WTC11 (cell line): Measurements from ENCODE around the gene ZNF212. TPM values are rescaled to one million over a fixed set of nuclear protein-coding genes. Genes with fewer than 3 reads are reported as not detected.

Experiments
- ATAC-seq: fragments of 200-7000 bp; cut with Tn5 transposase; 2 replicates; pipeline ENCODE4 v1.10.0; 2021; ENCODE audit warnings: mild to moderate bottlenecking, moderate library complexity
- CTCF ChIA-PET: fragments of 300-600 bp; sonication (Branson Sonifier 250); formaldehyde crosslinking; loops from one replicate; lab custom pipeline; 2021; ENCODE audit warnings: antibody characterized with exemption; lab: Charles Lee
- POLR2A ChIA-PET: fragments of 350-600 bp; sonication (Branson Sonifier 250); formaldehyde crosslinking; loops from one replicate; lab custom pipeline; 2021; ENCODE audit warnings: antibody characterized with exemption; lab: Charles Lee
- DNase-seq: peaks from one replicate; pipeline ENCODE4 v3.0.0; 2021; ENCODE audit warnings: low spot score
- H3K27ac Mint-ChIP-seq: 2 replicates; pipeline ENCODE4 v1.8.0; 2021; ENCODE audit warnings: mixed read lengths
- H3K27me3 Mint-ChIP-seq: 2 replicates; pipeline ENCODE4 v1.8.0; 2021; ENCODE audit warnings: low read depth, mild to moderate bottlenecking, moderate library complexity, mixed read lengths
- H3K36me3 Mint-ChIP-seq: 2 replicates; pipeline ENCODE4 v1.8.0; 2021; ENCODE audit warnings: mixed read lengths
- H3K4me1 Mint-ChIP-seq: 2 replicates; pipeline ENCODE4 v1.8.0; 2022; ENCODE audit warnings: mixed read lengths
- H3K4me3 Mint-ChIP-seq: 2 replicates; pipeline ENCODE4 v1.8.0; 2021; ENCODE audit warnings: mild to moderate bottlenecking, moderate library complexity, mixed read lengths
- H3K9me3 Mint-ChIP-seq: 2 replicates; pipeline ENCODE4 v1.8.0; 2021; ENCODE audit warnings: mixed read lengths
- CBFB ChIP-seq: sonication (generic); formaldehyde crosslinking; IDR thresholded peaks from 2 replicates; pipeline ENCODE4 v1.8.1; 2022; ENCODE audit warnings: mild to moderate bottlenecking, low read depth, missing genetic modification reagents
- CREB1 ChIP-seq: sonication (generic); formaldehyde crosslinking; IDR thresholded peaks from 2 replicates; pipeline ENCODE4 v1.8.0; 2023; ENCODE audit warnings: mild to moderate bottlenecking, missing genetic modification reagents
- ESRRA ChIP-seq: sonication (generic); formaldehyde crosslinking; IDR thresholded peaks from 2 replicates; pipeline ENCODE4 v1.8.1; 2022; ENCODE audit warnings: mild to moderate bottlenecking, missing genetic modification reagents, borderline replicate concordance
- GRHL2 ChIP-seq: fragments of 250-450 bp; sonication (Bioruptor Pico); IDR thresholded peaks from 2 replicates; pipeline ENCODE4 v1.8.0; 2022; ENCODE audit warnings: mild to moderate bottlenecking, moderate library complexity; ENCODE audit not compliant: insufficient replicate concordance, severe bottlenecking
- GTF2I ChIP-seq: fragments of 250-450 bp; sonication (Bioruptor Pico); conservative IDR thresholded peaks from 2 replicates; pipeline ENCODE4 v1.4.0; 2021; ENCODE audit warnings: mild to moderate bottlenecking
- MLX ChIP-seq: sonication (generic); formaldehyde crosslinking; IDR thresholded peaks from 2 replicates; pipeline ENCODE4 v1.8.1; 2023; ENCODE audit warnings: mild to moderate bottlenecking, missing genetic modification reagents, moderate library complexity
- MXD4 ChIP-seq: fragments of 250-450 bp; sonication (Bioruptor Pico); IDR thresholded peaks from 2 replicates; pipeline ENCODE4 v1.8.0; 2021; ENCODE audit warnings: mild to moderate bottlenecking, moderate library complexity, borderline replicate concordance
- PRRX2 ChIP-seq: fragments of 250-450 bp; sonication (Bioruptor Pico); IDR thresholded peaks from 2 replicates; pipeline ENCODE4 v1.8.0; 2021; ENCODE audit warnings: mild to moderate bottlenecking
- TCF7 ChIP-seq: sonication (generic); formaldehyde crosslinking; IDR thresholded peaks from 2 replicates; pipeline ENCODE4 v1.8.0; 2022; ENCODE audit warnings: mild to moderate bottlenecking, low read depth, missing genetic modification reagents, moderate library complexity
- TP53 ChIP-seq: sonication (generic); formaldehyde crosslinking; IDR thresholded peaks from 2 replicates; pipeline ENCODE4 v1.8.1; 2023; ENCODE audit warnings: mild to moderate bottlenecking, missing genetic modification reagents
- USF1 ChIP-seq: sonication (generic); formaldehyde crosslinking; IDR thresholded peaks from 2 replicates; pipeline ENCODE4 v1.8.0; 2022; ENCODE audit warnings: mild to moderate bottlenecking, missing genetic modification reagents
- ZBTB43 ChIP-seq: sonication (generic); formaldehyde crosslinking; IDR thresholded peaks from 2 replicates; pipeline ENCODE4 v1.8.1; 2023; ENCODE audit warnings: mild to moderate bottlenecking, missing genetic modification reagents
- ZNF121 ChIP-seq: sonication (generic); formaldehyde crosslinking; IDR thresholded peaks from 2 replicates; pipeline ENCODE4 v1.8.0; 2023; ENCODE audit warnings: missing genetic modification reagents
- ZNF138 ChIP-seq: sonication (generic); formaldehyde crosslinking; conservative IDR thresholded peaks from 2 replicates; pipeline ENCODE4 v1.8.1; 2022; ENCODE audit warnings: mild to moderate bottlenecking, moderate library complexity, missing genetic modification reagents
- ZNF396 ChIP-seq: fragments of 250-450 bp; sonication (Bioruptor Pico); IDR thresholded peaks from 2 replicates; pipeline ENCODE4 v1.8.0; 2021; ENCODE audit warnings: mild to moderate bottlenecking, moderate library complexity, borderline replicate concordance
- total RNA-seq: library from RNA; stranded (reverse); gene quantifications from 3 replicates; pipeline ENCODE4 v1.2.3, GENCODE V29; 2021
- TF ChIP-seq, protein P1 (sequence below): fragments of 250-450 bp; sonication (Bioruptor Pico); conservative IDR thresholded peaks from 2 replicates; pipeline ENCODE4 v1.9.0; 2021; ENCODE audit warnings: mild to moderate bottlenecking
- TF ChIP-seq, protein P2 (sequence below): sonication (generic); formaldehyde crosslinking; conservative IDR thresholded peaks from 2 replicates; pipeline ENCODE4 v1.8.1; 2022; ENCODE audit warnings: mild to moderate bottlenecking, missing genetic modification reagents
- TF ChIP-seq, protein P3 (sequence below): sonication (generic); formaldehyde crosslinking; IDR thresholded peaks from 2 replicates; pipeline ENCODE4 v1.8.0; 2023; ENCODE audit warnings: mild to moderate bottlenecking, missing genetic modification reagents

Gene ZNF212
- total RNA-seq, 1 experiment from 2014 or later, result 23.0 TPM

DNA sequence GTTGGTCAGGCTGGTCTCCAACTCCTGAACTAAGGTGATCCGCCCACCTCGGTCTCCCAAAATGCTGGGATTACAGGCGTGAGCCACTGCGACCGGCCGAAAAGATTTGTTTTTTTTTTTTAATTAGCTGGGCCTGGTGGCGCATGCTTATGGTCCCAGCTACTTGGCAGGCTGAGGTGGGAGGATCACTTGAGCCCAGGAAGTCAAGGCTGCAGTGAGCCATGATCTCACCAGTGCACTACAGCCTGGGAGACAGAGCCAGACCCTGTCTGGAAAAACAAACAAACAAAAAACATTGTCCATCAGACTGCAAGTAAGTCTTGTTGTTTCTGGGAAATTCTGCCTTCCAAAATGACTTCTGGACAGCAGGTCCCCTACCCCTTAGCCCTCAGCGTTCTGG is 16.3 kb upstream of the ZNF212 start (continued):
- TF ChIP-seq, protein P1, sequence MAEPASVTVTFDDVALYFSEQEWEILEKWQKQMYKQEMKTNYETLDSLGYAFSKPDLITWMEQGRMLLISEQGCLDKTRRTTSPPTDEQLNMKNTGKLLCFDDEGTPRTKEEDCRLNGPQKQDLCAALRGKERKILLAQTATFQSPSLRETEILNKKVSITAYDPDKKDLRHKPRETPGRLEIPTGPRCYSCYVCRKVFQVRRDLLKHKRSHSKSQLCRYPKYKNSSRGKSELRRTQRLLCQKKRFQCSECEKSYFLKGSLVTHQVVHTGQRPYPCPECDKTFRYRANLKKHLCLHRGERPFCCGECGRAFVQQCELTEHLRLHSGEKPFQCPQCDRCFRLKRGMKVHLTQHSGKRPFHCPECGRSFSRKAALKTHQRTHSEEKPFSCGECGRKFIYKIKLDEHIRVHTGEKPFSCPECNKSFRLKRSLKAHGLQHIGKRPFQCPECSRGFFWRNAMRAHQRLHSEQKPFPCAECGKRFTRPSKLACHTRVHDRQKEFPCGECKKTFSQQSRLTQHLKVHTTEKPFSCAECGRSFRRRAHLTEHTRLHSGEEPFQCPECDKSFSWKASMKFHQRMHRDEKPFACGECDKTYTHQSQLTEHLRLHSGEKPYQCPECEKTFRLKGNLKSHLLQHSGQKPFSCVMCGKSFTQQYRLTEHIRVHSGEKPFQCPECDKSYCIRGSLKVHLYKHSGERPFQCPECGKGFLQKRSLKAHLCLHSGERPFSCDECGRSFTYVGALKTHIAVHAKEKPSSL (CRISPR knock-in tag), result no peak
- TF ChIP-seq ZNF396, result no peak

- ATAC-seq (no peak), DNase-seq (no peak)
- no peak overlapping the region for H3K4me3 Mint-ChIP-seq
- H3K9me3 Mint-ChIP-seq, result no peaks in the 10 kb centered on the region
- H3K27ac Mint-ChIP-seq, result no peak overlapping the region
- POLR2A ChIA-PET, result no interaction called here
- CTCF ChIA-PET, result no interaction called here
- H3K4me1 Mint-ChIP-seq, result peaks cover 5% of the 10 kb centered on the region
- TF ChIP-seq TCF7 (CRISPR knock-in tag), result no peak
- TF ChIP-seq MXD4, result no peak
- TF ChIP-seq GTF2I, result no peak
- TF ChIP-seq GRHL2 (CRISPR knock-in tag), result no peak
- TF ChIP-seq MLX, result no peak
- no peak for TF ChIP-seq TP53 (CRISPR knock-in tag)
- TF ChIP-seq, all 79 proteins: peak for 0
- H3K27me3 Mint-ChIP-seq, result no peaks in the 10 kb centered on the region
- peaks cover 31% of the 10 kb centered on the region for H3K36me3 Mint-ChIP-seq
Observed at GRCh38 chr7:149223761-149224160, 15.7 kb upstream of the ZNF212 start.

DNA sequence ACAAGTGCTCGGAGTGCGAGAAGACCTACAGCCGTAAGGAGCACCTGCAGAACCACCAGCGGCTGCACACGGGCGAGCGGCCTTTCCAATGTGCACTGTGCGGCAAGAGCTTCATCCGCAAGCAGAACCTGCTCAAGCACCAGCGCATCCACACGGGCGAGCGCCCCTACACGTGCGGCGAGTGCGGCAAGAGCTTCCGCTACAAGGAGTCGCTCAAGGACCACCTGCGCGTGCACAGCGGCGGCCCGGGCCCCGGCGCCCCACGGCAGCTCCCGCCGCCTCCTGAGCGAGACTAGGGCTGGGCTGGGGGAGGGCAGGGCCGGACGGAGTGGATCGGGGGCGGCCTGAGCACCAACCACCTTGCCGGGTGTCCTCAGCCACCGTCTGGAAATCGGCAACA is 15.1 kb upstream of the ZNF212 start:
- no peak overlapping the region for H3K27ac Mint-ChIP-seq
- CTCF ChIA-PET, result no interaction called here
- H3K9me3 Mint-ChIP-seq, result no peaks in the 10 kb centered on the region
- H3K4me1 Mint-ChIP-seq, result no peaks in the 10 kb centered on the region; the same call in 1 of the 2 replicates
- DNase-seq (no peak), ATAC-seq (no peak)
- TF ChIP-seq PRRX2 (CRISPR knock-in tag), result no peak
- no peak for TF ChIP-seq ZBTB43 (CRISPR knock-in tag)
- TF ChIP-seq ZNF121 (CRISPR knock-in tag), result no peak
- no peak for TF ChIP-seq ESRRA (CRISPR knock-in tag)
- TF ChIP-seq USF1 (CRISPR knock-in tag), result no peak
- TF ChIP-seq, protein P2, sequence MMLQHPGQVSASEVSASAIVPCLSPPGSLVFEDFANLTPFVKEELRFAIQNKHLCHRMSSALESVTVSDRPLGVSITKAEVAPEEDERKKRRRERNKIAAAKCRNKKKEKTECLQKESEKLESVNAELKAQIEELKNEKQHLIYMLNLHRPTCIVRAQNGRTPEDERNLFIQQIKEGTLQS (CRISPR knock-in tag), result no peak
- POLR2A ChIA-PET, result no interaction called here
- H3K36me3 Mint-ChIP-seq, result peaks cover 26% of the 10 kb centered on the region
- no peaks in the 10 kb centered on the region for H3K27me3 Mint-ChIP-seq
- no peak overlapping the region for H3K4me3 Mint-ChIP-seq

- Mint-ChIP-seq H3K27me3 (no peaks in the 10 kb centered on the region; the same call in 1 of the 2 replicates), H3K4me1 (no peaks in the 10 kb centered on the region), H3K36me3 (peaks cover 19% of the 10 kb centered on the region), H3K27ac (no peak overlapping the region), H3K4me3 (no peak overlapping the region)
- ATAC-seq (no peak), DNase-seq (no peak)
- POLR2A ChIA-PET, result no interaction called here
- CTCF ChIA-PET, result interaction anchor here (0.6 kb wide), 1 partner anchor 36 kb away, joined by 3 read pairs; the partner anchor contains the start of gene ZNF783
- no peak for TF ChIP-seq ZNF138 (CRISPR knock-in tag)
- no peak for TF ChIP-seq CREB1
- TF ChIP-seq, protein P3, sequence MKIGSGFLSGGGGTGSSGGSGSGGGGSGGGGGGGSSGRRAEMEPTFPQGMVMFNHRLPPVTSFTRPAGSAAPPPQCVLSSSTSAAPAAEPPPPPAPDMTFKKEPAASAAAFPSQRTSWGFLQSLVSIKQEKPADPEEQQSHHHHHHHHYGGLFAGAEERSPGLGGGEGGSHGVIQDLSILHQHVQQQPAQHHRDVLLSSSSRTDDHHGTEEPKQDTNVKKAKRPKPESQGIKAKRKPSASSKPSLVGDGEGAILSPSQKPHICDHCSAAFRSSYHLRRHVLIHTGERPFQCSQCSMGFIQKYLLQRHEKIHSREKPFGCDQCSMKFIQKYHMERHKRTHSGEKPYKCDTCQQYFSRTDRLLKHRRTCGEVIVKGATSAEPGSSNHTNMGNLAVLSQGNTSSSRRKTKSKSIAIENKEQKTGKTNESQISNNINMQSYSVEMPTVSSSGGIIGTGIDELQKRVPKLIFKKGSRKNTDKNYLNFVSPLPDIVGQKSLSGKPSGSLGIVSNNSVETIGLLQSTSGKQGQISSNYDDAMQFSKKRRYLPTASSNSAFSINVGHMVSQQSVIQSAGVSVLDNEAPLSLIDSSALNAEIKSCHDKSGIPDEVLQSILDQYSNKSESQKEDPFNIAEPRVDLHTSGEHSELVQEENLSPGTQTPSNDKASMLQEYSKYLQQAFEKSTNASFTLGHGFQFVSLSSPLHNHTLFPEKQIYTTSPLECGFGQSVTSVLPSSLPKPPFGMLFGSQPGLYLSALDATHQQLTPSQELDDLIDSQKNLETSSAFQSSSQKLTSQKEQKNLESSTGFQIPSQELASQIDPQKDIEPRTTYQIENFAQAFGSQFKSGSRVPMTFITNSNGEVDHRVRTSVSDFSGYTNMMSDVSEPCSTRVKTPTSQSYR (CRISPR knock-in tag), result no peak
- TF ChIP-seq CBFB (CRISPR knock-in tag), result no peak
- TF ChIP-seq, all 79 proteins: peak for 0
- no peaks in the 10 kb centered on the region for H3K9me3 Mint-ChIP-seq
Observed at GRCh38 chr7:149225106-149225505, 14.3 kb upstream of the ZNF212 start.
